Neural cell (in vitro differentiated cells): ENCODE measurements around the gene LILRB5.

Experiments used
- RAD21 ChIP-seq: fragments of 450-650 bp; conservative IDR thresholded peaks from 2 replicates; pipeline ENCODE4 v1.6.1; 2014; ENCODE audit warnings: antibody characterized with exemption, mild to moderate bottlenecking, moderate library complexity
- SMC3 ChIP-seq: fragments of 450-650 bp; conservative IDR thresholded peaks from 2 replicates; pipeline ENCODE4 v1.6.1; 2014; ENCODE audit warnings: antibody characterized with exemption, mild to moderate bottlenecking, moderate library complexity; ENCODE audit not compliant: poor library complexity

GRCh38 chr19:54211235-54211634 is 45.8 kb downstream of the LILRB5 start:
- no peak for TF ChIP-seq RAD21
- no peak for TF ChIP-seq SMC3
